ENCODE results near the gene TRPM1. TPM values are rescaled to one million over a fixed set of nuclear protein-coding genes. Genes with fewer than 3 reads are reported as not detected.
A peak's percentile ranks its signal among the peaks of the same experiment; 100 is the strongest.
"Not testable (repeated sequence)": the region's sequence is repeated elsewhere in the genome, so short reads cannot be mapped to it uniquely, and the experiment has no call there.

Gene TRPM1
- total RNA-seq, 1 experiment from 2014 or later: not detected

DNA sequence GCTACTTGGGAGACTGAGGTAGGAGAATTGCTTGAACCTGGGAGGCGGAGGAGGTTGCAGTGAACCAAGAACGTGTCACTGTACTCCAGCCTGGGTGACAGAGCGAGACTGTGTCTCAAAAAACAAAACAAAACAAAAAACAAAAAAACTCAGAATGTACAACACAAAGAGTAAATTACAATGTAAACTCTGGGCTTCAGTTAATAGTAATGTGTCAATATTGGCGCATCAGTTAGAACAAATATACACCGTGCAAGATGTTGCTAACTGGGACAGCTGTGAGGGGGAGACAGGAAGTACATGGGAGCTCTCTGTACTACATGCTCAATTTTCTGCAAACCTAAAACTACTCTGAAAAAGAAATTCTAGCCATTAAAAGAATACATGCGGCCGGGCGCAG, 23.5 kb upstream of the TRPM1 start:
- DNase-seq (ENCODE audit: low spot score): no peak

- DNase-seq (ENCODE audit: low spot score): no peak
Observed at GRCh38 chr15:31116423-31117030, 15.0 kb upstream of the TRPM1 start.

GRCh38 chr15:31111091-31111647, 9.6 kb upstream of the TRPM1 start:
- no peak for DNase-seq (ENCODE audit: low spot score)

DNA sequence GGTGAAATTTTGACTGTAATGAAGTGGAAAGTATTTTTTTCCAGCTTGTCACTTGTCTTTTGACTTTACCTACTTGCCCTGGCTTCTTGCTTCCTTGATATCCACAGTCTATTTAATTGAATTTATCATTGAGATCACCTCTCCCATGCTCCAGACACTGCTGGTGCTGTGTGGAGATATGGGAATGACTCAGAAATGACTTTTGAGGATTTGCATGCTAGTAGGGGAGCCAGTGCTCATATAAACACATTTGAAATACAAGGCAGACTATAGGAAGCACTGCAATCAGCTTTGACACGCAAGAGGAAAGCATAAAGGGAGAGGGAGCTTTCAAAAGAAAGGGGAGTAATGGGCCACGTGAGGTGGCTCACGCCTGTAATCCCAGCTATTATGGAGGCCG, 7.3 kb upstream of the TRPM1 start:
- peak; percentile 28 for DNase-seq (ENCODE audit: low spot score)

GRCh38 chr15:31106495-31107300, 5.2 kb upstream of the TRPM1 start:
- DNase-seq (ENCODE audit: low spot score): no peak

- no peak for DNase-seq (ENCODE audit: low spot score)
Observed at GRCh38 chr15:31104003-31104402, 2.5 kb upstream of the TRPM1 start.

GRCh38 chr15:31102374-31103342, 1.1 kb upstream of the TRPM1 start:
- DNase-seq (ENCODE audit: low spot score): no peak

GRCh38 chr15:31102039-31102321, 455 bp upstream of the TRPM1 start:
- no peak for DNase-seq (ENCODE audit: low spot score)

DNA sequence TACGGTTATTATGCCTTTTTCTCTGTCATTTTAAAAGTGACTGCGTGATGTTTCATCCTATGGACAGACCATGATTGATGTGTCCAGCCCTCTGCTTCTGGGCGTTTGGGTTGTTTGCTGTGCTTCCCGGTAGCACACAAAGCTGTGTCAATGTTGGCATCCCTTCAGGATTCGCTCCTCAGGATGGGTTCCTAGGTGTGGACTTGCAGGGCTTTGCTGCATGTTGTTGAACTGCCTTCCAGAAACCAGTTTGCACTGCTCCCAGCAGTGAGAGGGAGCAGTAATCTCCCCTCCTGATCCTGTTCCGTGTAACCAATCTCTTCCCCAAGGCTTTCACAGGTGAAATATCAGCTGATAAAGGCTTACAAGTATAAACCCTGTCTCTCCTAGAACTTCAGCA, 787 bp downstream of the TRPM1 start:
- DNase-seq (ENCODE audit: low spot score): no peak

DNA sequence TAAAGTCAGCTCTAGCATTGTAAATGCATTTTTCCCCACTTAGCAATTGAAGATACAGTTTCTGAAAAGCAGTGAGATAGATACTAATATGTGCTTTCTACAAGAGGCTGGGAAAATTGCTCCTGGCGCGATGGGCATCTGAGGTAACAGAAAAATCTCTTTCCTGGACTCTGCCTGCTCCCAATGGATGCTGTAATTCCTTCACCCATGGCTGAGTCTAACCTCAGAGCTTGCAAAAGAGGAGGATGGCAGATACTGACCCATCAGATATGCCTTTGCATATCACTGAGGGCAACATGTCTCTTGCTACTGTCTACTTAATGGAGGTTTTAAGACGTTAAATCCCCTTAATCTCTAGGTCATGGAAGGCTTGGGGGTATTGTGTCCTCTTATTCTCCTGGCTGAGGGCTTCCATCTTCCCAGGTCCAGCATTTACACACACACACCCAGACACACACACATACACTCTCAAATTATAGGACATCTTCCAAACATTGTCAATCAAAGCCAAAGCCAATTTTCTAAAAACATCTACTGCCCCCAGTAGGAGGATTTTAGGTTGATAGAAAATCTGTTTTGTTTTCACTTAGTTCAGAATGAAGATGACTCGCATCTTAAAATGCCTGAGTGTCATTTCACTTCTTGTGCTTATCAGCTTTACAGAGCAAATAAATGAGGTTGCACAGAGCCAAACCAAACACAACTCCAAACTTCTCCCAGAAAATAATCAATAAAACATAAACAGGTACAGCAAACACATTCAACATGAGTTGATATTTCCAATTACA, 2.4 kb downstream of the TRPM1 start:
- DNase-seq (ENCODE audit: low spot score): no peak

DNA sequence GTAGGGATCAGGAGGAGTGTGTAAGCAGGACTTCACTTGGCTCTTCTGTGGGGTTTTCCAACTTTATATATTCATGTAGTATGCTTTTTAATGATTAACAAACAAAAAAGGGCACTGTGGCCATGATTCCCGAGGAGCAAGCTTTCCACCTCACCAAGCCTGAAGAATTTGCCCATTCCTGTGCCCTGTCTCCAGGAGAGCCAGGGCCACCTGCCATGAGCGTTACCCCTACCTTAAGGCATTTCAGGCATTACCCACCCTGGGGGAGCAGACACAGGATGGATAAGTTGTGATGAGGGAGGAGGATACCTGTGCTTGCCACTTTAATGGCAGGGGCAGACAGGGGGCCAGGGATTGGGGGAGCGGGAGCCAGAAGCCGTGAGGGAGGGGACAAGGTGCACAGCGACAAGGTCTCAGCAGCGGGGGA, 3.0 kb downstream of the TRPM1 start:
- no peak for DNase-seq (ENCODE audit: low spot score)

DNA sequence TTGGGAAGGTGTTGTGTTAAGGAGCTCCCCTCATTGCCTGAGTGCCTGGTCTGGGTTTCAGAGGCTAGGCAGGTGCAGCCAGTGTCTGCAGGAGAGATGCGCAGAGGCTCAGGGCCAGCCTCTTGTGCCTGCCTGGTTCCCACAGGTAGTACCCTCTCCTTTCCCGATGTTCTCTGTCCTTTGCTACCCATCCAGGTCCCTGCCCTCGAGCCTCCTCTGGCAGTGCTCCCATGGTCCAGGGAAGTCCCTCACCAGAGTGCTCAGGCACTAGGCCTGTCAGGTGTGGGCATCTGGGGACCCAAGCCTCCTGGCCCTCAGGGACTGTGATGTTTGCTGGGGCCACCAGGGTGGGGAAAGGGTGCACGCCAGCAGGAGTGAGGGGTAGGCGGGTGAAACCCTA, 5.0 kb downstream of the TRPM1 start:
- DNase-seq (ENCODE audit: low spot score): no peak

DNA sequence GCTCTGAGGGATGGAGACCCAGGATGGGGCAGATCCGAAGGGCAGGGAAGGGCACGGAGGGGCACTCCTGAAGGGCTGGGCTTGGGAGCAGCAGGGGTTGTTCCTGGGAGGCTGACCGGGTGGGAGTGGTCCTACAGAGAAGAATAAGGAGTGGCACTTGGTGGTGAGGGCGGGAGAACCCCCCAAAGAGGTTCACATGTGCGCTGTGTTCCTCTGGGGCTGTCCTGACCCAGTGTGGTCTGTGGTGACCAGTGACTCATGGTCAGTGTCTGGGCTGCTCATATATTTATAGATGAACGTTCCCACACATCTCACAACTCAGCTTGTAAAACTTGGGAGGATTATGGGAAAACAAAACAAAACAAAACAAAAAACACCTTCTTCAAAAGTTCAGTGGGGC, 10.0 kb downstream of the TRPM1 start:
- DNase-seq (ENCODE audit: low spot score): peak; percentile 48

- no peak for DNase-seq (ENCODE audit: low spot score)
Observed at GRCh38 chr15:31090766-31091165, 10.8 kb downstream of the TRPM1 start.

- DNase-seq (ENCODE audit: low spot score): no peak
Observed at GRCh38 chr15:31089368-31090047, 12.0 kb downstream of the TRPM1 start.

DNA sequence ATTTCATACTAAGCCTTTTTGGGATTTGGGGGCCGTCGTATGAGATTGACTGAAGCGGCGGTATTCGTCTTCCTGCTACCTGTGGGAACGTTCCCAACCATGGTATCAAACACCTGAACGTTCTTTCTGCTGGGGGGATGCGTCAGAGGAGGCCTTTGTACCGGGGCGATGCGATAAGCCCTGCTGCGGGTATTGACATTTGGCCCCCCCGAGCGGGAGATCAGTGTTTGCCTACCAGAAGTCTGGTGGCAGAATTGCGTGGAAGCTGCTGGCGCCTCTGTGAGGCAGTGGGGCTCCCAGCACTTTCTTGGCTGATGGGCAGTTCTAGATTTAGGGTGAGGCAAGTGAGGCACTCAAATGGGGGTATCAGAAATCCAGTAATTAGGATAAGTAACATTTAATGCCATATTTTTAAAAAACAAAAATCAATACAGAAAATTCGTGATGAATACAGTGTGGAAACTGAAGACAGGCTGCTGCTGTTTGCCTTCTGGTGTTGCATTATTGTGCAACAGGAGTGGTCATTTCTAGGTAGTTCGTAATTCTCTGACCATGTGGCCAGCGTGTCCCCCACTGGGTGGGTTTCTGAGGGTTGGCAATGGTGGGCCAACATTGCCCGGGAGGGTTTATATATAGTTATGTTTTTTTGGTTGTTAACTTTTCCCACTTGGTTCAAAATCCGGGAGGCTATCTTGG, 12.7 kb downstream of the TRPM1 start:
- no peak for DNase-seq (ENCODE audit: low spot score)

GRCh38 chr15:31088041-31088440, 13.5 kb downstream of the TRPM1 start:
- not testable (repeated sequence) for DNase-seq (ENCODE audit: low spot score)

DNA sequence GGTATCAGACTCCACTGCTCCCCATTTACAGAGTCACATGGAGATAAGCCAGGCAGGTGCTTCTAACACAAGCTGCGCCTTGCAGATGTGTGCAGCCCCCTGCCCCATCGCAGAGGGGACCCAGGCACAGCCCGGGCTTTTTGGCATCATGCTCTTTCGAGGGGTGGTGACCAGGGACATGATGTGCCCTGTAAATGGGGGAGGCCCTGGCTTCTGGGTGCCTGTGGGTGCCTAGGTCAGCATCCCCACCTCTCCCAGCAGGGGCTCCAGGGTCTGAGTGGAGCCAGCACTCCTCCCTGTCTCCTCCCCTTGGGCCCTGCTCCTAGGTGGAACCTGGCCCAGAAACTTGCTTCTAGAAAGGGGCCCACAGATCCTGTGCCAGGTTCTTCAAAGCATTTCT, 15.2 kb downstream of the TRPM1 start:
- DNase-seq (ENCODE audit: low spot score): no peak

- no peak for DNase-seq (ENCODE audit: low spot score)
Observed at GRCh38 chr15:31085359-31085758, 16.2 kb downstream of the TRPM1 start.

DNA sequence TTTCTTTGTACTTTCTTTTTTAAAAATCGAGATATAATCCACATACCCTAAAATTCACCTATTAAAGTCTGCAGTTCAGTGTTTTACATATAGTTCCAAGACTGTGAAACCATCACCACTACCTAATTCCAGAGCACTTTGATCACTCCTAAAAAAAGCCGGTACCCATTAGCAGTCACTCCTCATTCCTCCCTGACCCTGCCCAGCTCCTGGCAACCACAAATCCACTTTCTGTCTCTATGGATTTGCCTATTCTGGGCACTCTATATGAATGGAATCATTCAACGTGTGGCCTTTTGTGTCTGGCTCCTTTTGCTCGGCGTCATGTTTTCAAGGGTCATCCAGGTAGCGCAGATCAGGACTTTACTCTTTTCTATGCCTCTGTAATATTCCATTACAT, 17.3 kb downstream of the TRPM1 start:
- DNase-seq (ENCODE audit: low spot score): no peak

Measured in H4 (cell line).